ENCODE measurements around the gene ZBTB8B.

ZBTB8B gene

GRCh38 chr1:32508761-32509160 is 43.9 kb downstream of the ZBTB8B start:
- DNase-seq (ENCODE audit: low read depth) = no peak

- no peak for DNase-seq (ENCODE audit: low read depth)
Observed at GRCh38 chr1:32509939-32510338, 45.1 kb downstream of the ZBTB8B start.

Data from stromal cell of bone marrow (primary cell).